GM21360 (cell line): ENCODE data around the gene C11orf91.
"Not testable (repeated sequence)": the region's sequence is repeated elsewhere in the genome, so short reads cannot be mapped to it uniquely, and the experiment has no call there.

Experiments
- ATAC-seq: cut with Tn5 transposase; IDR thresholded peaks from one replicate; pipeline ENCODE4 v1.9.1; 2021; ENCODE audit warnings: mild to moderate bottlenecking, moderate library complexity; ENCODE audit not compliant: unreplicated experiment

The C11orf91 gene

DNA sequence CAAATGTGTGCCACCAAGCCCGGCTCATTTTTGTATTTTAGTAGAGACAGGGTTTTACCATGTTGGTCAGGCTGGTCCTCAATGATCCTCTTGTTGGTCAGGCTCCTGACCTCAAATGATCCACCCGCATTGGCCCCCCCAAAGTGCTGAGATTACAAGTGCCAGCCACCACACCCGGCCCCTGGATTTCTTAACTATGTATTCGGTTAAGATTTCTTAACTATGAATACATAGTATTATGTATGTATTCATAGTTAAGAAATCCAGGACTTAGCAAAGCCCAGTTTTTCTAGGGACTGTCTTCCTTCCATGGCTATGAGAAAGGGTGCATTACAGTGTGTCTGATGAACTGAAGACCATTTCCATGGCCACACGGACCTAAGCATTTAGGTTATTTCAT, 1.7 kb downstream of the C11orf91 start:
- ATAC-seq = no peak

DNA sequence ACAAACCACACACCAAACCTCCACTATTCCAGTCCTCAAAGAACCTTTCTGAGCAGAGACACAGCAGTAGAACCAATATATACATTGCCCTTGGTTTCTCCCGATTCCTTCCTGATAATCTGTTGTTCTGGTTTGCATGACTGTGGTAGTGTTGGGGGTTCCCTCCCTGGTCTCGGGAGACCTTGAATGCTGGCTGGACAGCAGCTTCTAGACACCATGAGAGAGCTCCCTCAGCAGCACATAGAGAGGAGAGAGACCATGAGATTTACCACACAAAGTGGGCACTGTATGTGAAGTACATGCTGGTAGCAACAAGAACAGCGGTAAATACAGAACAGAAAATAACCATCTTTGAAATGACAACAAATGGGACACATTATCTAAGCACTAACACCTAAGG, 2.6 kb downstream of the C11orf91 start:
- no peak for ATAC-seq

DNA sequence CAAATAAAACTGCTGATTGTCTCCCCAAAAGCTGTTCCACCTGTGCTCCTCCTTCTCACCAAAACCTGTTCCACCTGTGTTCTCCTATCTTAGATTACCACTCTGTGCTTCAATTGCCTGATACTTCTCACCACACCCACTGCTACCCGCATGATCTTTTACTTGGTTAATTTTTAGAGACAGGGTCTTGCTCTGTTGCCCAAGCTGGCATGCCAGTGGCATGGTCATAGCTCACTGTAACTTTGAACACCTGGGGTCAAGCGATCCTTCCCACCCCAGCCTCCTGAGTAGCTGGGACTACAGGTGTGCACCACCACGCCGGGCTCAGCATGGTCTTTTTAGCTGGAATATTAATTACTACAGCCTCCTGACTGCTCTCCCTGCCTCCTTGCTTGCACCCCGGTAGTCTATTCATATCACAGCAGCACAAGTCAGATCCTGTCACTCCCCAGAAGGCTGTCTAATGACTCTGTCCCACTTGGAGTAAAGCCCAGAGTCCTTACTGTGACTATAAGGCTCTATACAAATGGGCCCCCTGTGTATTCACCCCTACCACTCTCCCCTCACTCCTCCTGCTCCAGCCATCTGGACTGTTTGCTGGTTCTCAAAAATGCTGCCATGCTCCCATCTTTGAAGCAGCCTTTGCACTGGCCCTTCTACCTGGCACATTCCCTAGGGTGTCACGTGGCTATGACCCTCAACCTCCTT, 3.5 kb downstream of the C11orf91 start:
- ATAC-seq = no peak

DNA sequence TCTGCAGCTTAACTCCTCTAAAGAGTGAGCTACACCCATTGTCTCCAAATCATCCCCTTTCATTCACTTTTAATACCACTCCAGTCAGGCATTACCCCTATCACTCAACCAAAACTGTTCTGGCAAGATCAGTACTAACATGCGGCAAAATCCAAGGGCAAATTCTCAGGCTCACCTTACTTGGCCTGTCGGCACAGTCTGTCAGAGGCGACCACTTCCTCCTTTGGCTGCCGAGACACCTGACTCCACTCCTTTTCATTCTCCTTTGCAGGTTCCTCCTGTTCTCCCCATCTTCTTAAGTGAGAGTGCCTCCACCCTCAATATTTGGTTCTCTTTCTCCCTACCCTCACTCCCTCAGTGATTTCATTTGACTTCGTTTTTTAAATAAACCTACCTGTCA, 4.2 kb downstream of the C11orf91 start:
- ATAC-seq = no peak

DNA sequence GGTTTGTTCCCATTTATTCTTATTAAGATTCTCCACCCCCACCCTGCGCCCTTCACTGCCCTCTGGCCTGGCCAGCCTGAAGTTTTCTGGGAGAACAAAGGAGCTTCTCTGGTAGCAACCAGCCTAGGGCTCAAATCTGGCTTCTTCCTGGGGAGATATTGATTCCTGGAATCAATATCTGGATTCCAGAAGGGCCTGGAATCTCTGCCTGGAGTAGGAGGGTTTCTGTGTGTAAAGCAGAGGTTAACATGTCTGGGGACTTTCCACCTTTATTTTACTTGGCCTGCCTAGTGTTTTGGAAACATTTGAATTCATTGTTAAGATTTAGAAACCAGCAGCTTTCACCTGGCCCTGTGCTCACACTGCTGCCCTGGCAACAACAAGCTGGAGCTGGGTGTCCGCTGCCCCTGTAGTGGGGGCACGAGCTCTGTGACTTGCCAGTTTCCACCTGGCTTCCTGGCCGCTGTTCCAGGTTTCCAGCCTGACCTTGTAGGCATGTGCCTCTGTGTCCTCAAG, 5.5 kb downstream of the C11orf91 start:
- ATAC-seq = no peak

DNA sequence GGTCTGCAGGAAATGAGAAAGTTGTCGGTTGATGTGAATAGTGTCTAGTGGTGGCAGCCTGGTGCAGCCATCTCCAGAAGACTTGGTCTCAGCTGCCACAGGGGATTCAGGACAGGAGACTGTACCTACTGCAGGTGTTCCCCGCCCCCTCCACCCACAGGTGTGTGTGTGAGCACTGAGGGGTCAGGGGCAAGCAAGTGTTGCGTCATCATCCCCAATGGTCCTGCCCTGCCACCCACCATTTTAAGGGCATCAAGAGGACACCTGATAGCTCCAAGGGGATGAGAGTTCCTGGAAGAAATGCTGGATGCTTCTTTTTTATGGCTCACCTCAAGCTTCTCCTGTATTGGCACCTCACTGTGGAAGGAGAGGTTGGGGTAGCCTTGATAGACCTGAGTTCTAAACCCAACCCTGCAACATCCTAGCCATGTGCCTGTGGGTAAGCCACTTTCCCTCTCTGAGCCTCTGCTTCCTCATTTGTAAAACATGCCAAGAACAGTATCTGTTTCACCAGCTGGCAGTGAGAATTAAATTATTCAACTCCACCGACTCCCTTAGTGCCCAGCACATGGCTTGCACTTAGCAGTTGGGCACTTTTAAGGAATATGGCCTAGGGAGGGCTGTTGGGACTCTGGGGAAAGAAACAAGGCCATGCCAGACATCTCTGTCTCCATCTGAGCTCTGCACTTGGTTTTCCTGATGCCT, 6.1 kb downstream of the C11orf91 start:
- no peak for ATAC-seq

DNA sequence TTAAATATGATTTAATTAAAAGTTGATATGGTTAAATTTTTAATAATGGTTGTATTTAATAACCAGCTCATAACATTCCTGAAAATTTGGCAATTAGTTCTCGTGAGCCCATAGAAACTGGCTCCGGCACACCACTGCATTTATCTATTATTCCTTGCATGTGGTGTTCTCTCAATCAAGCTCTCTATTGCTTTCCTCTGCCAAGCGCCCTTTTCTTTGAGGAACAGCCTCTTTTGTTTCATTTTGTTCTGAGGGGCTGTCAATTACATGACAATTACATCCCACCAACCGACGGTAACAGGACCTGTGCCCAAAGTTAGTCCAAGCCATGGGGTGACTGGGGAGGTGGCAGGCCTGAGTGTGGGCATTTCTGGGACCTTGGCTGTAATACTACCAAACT, 8.1 kb downstream of the C11orf91 start:
- ATAC-seq = no peak

DNA sequence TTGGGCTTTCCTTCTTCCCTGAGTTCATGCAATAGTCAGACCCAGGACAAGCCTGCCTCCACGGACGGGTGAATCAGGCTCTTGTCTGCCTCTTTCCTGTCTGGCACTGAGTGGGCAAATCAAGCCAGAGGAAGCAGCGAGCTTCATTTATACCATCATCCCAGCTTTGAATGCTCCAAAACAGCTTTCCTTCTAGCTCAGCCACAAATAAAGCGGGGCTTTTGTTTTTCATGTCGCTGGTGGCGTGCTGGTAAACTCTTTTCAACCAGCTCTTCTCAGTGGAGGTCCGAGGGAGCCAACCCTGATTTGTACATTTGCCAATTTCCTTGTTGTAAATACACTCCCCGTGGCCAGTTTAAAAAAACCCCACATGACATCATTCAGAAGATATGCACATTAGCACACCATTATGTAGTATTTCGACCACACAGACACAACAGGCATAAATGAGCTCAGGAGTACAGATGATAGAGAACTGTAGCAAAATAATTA, 8.6 kb downstream of the C11orf91 start:
- no peak for ATAC-seq

DNA sequence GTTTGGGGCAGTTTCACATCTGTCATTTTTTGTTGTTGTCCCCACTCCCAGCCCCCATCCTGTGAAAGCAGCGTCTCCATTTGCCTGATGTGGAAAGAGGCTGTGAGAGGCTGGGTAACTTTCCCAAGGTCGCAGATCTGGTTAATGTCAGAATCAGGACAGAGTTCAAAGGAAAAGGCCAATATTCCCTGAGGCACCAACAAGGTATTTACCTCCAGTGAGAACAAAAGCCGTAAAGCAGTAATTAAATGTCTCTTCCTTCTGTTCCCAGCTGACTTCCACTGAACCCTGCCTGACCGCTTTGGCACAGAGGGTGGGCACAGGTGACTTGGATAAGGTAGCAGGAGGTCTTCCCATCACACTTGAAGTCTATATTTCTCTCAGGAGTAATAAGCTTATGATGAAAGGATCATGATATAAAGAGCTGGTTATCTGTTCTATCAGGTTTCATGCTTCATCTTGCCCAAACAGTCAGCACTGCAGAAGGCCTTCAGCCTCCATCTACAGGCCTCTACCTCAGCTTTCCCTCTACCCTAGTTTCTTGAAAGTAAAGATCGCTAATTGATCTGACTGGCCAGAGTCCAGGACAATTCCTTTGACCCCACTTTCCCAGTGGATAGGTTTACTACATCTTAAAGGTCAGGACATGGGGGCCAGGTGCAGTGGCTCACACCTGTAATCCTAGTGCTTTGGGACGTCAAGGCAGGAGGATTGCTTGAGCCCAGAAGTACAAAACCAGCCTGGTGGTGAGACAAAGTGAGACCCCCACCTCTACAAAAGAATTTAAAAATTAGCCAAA, 9.4 kb downstream of the C11orf91 start:
- no peak for ATAC-seq

DNA sequence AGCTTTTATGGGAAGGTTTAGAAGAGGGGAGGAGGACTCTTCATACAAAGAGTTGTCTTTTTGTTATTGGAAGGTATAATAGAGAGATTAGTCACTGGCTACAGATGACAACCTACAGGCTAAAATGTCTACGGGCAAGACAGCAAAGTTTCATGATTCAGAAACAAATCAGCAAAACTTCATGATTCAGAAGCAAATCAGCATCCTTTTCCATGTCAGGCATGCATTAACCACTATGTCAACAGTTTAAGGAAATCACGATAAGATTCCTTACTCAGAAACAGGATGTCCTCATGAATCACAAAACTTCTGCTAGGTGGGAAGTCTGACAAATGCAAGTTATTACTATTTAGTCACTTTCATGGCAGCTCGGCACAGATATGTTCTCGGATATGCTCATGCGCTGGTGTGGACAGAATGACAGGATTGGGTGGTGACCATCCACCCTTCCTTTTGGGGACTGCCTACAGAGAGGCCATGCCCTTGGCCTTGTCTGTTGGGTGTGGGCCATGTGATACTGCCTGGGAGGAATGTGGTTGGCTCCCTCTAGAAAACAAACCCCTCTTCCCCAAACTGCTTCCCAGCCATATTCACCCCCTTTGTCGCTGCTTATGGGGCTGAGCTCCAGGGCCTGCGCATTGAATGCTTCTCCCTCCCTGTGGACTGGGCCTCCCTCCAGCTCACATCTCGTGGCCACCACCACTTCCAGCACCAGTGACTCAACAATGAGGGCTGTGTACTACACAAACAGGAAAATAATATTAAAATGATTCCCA, 10.1 kb downstream of the C11orf91 start:
- no peak for ATAC-seq

DNA sequence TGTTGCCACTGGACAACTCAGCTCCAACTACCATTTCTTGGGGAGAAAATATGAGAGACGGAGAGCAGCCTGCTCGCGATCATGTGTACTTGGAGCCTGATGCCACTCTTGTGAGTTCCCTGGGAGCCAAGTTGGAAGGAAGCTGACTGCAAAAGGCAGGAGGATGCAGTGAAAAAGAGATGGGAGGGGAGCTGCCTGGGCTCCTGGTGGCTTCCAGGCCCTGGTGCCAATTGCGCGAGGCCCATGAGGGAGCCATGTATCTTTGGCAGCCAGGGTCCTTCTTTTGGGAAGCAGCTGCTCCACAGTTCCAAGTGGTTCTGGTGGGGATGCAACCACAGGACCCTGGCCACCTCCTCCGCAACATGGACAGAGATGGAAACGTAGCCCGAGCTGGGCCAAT, 11.1 kb downstream of the C11orf91 start:
- no peak for ATAC-seq

DNA sequence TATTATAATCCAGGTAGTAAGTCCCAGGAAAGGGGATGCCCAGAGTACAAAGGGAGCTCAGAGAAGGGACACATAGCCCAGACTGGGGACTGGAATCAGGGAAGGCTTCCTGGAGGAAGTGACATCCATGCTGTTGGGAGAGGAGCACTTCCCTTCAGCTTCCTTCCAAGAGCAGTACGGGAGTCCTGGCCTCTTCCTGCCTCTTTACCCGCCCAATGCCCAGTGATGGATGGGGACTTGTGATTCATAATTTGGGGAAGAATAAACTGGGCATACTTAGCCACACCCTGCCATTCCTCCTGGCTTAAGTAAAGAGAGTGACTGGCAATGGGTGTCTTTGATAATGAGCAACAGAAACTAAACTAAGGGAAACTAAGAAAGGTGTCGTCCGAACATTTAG, 11.5 kb downstream of the C11orf91 start:
- ATAC-seq = no peak

DNA sequence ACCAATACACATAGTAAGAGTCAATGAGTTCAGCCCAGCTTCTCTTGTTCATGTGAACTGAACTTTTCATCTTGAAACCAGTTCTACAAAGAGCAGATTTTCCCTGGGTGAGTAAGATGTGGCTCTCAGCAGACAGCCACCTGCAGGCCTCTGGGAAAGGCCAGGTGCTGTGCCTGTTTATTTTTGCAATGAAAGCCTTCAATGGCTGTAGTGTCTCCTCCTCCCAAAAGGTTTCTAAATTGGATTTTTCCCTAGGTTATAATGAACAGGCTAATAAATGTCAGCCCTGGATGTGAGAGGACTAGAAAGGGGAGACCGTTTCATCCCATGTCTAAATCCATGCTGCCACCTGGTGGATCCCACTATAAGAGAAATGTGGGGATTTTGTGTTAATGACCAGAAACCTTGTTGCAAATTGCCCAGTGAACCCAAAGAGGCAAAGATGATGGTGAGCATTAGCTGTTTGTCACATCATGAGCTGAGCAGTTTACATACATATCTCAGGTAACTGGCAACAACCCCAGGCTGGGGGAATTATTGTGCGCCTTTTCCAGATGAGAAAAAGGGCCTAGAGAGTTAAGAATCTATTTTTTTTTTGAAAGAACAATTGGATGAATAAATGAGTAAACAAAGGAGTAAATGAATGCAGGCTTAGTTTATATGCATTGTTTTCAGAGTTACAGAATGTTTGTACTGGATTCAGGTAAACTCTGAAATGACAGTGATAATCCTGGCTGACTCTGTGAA, 12.7 kb downstream of the C11orf91 start:
- no peak for ATAC-seq

DNA sequence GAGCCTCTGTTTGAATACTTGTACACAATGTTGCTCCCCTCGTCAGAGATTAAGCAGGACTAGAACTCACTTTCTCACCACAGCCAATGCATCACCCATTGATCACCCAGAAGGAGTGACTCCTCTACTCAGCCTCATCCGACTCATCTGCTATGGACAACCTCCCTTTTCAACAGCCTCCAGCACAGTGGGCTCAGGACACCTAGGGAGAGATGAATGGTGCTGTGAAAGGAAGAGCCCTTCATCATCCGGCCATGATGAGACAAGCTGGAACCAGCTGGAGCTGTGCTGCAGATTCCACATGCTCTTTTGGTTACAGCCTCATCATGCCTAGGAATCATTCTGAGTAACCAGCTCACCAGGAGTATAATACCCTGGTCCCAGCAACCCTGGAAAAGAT, 15.5 kb downstream of the C11orf91 start:
- no peak for ATAC-seq

DNA sequence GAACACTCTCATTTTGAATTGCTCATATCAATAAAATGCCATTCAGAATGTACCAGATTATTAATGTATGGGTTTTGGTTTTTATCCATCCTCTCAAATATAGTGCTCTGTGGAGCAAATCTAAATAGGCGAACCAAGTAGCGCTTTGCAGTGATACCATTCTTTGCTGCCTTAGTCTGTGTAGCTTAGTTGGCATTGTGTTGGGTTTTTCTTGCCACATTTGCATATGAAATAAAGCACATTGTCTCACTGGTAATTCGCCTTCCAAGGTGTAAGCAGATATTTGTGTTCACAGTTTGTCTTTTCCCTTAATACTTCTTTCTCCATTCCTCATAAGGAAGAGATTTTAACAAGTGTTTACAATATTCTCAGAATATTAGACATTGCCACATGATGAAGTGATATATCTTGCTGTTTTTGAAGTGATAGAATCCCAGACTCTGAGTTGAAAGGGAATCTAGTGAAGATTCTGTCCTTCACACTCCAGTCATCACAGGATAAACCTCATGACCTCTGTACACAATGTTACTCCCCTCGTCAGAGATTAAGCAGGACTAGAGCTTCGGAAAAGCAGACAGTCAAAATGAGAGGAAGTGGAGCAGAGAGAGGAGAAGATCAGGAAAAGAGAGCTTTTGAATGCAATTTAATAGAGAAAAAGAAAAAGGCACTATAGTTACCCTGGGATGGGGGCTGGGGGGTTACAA, 16.5 kb downstream of the C11orf91 start:
- no peak for ATAC-seq

DNA sequence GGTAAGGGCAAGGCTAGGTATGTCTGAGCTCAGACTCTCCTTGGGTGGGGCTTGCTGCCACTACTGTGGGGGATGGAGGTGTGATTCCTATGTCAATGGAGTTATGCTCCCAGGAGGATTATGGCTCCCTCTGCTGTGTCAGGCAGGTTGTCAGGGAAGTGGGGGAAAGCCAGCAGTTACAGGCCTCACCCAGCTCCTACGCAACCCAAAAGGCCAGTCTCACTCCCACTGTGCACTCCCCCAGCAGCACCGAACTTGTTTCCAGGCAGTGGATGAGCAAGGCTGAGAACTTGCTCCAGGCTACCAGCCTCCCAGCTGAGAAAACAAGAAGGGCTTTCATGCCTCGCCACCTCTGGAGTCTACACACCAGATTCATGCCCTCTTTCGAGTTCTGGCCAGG, 18.2 kb downstream of the C11orf91 start:
- no peak for ATAC-seq

DNA sequence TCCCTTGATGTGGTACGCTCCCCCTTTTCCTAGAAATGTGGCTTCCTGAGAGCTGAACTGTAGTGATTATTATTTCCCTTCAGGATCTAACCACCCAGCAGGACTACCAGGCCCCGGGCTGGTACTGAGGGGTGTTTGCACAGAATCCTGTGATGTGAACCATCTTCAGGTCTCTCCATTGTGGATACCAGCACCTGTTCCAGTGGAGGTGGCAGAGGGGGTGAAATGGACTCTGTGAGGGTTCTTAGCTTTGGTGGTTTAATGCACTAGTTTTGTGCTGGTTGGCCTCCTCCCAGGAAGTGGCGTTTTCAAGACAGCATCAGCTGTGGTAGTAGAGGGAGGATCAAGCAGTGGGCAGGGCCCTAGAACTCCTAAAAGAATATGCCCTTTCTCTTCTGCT, 18.6 kb downstream of the C11orf91 start:
- ATAC-seq = no peak

DNA sequence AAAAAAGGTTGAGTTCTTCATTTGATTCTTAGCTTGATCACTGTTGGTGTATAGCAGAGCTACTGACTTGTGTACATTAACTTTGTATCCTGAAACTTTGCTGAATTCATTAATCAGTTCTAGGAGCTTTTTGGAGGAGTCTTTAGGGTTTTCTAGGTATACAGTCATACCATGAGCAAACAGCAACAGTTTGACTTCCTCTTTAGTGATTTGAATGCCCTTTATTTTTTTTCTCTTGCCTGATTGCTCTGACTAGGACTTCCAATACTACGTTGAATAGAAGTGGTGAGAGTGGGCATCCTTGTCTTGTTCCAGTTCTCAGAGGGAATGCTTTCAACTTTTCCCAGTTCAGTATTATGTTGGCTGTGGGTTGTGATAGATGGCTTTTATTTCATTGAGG, 22.0 kb downstream of the C11orf91 start:
- not testable (repeated sequence) for ATAC-seq

DNA sequence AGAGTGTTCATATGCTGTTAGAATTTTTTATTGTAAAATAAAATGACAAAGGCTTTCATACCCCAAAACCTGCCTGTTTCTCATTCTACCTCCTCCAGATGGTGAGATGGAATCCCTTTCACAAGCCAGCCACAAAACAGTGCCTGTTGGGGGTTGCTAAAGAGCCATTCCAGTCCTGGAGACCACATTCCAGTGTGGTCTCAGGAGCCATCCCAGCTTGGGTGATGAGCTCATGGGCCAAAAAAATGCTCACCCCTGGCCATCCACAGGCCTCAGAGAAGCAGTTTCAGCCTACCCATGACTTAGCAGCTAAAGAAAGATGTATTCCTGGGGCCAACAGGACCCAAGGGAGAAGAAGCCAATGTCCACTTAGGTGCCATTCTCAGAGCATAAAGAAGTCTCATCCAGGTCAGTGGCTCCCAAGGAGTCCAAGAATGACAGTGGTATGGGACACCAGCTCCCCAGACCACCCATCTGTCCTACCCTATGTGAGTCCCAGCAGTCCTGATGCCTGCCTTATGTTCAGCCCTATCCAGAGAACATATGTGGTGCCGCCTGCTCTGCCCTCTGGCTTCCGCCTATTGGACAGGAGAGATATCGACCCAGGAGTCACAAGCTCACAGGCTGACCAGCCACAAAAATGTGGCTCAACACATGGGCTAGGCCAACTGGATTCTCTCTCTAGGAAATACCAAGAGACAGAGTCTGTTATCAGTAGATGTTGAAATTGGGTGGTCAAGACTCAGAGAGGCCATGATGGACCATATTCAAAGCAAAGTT, 26.4 kb downstream of the C11orf91 start:
- ATAC-seq = no peak
